H9 (cell line): ENCODE data around the gene RNF130. TPM values are rescaled to one million over a fixed set of nuclear protein-coding genes. Genes with fewer than 3 reads are reported as not detected.

Experiments
- DNase-seq: peaks from one replicate; pipeline ENCODE4 v3.0.0-alpha.2; 2017
- H2AFZ ChIP-seq: one replicate; pipeline ENCODE4 v1.6.1; 2013; ENCODE audit warnings: mild to moderate bottlenecking, low read length, control low read depth, moderate library complexity
- H2AK5ac ChIP-seq: 2 replicates; pipeline ENCODE4 v1.6.1; 2013; ENCODE audit warnings: low read length, control low read depth, mixed read lengths; ENCODE audit not compliant: insufficient read length
- H2BK120ac ChIP-seq: one replicate; pipeline ENCODE4 v1.6.1; 2013; ENCODE audit warnings: low read depth, mild to moderate bottlenecking, low read length, control low read depth, inconsistent platforms; ENCODE audit not compliant: poor library complexity, severe bottlenecking
- H2BK12ac ChIP-seq: 2 replicates; pipeline ENCODE4 v1.6.1; 2013; ENCODE audit warnings: low read length, control low read depth, mixed read lengths, low read depth; ENCODE audit not compliant: insufficient read length
- H2BK15ac ChIP-seq: 2 replicates; pipeline ENCODE4 v1.6.1; 2013; ENCODE audit warnings: low read depth, low read length, control low read depth
- H2BK20ac ChIP-seq: one replicate; pipeline ENCODE4 v1.6.1; 2013; ENCODE audit warnings: low read depth, mild to moderate bottlenecking, low read length, control low read depth, inconsistent platforms; ENCODE audit not compliant: poor library complexity, severe bottlenecking
- H2BK5ac ChIP-seq: 2 replicates; pipeline ENCODE4 v1.6.1; 2013; ENCODE audit warnings: low read length, control low read depth, mixed read lengths; ENCODE audit not compliant: insufficient read length
- H3K14ac ChIP-seq: 2 replicates; pipeline ENCODE4 v1.6.1; 2013; ENCODE audit warnings: low read length, control low read depth; ENCODE audit not compliant: insufficient read depth
- H3K18ac ChIP-seq: 2 replicates; pipeline ENCODE4 v1.6.1; 2013; ENCODE audit warnings: low read depth, mild to moderate bottlenecking, mixed read lengths, low read length, control low read depth; ENCODE audit not compliant: insufficient read length
- H3K23ac ChIP-seq: 2 replicates; pipeline ENCODE4 v1.6.1; 2013; ENCODE audit warnings: low read length, control low read depth, mixed read lengths, low read depth; ENCODE audit not compliant: insufficient read length
- H3K23me2 ChIP-seq: 2 replicates; pipeline ENCODE4 v1.6.1; 2013; ENCODE audit warnings: low read depth, mild to moderate bottlenecking, mixed read lengths, low read length, control low read depth; ENCODE audit not compliant: insufficient read length, poor library complexity, severe bottlenecking
- H3K27ac ChIP-seq: 2 replicates; pipeline ENCODE4 v1.5.1; 2013; ENCODE audit warnings: low read length, control low read depth, mixed read lengths, low read depth; ENCODE audit not compliant: insufficient read length
- H3K27me3 ChIP-seq: 2 replicates; pipeline ENCODE4 v1.6.1; 2013; ENCODE audit warnings: low read length, control low read depth, inconsistent platforms; ENCODE audit not compliant: insufficient read depth
- H3K4ac ChIP-seq: 2 replicates; pipeline ENCODE4 v1.6.1; 2013; ENCODE audit warnings: low read depth, mild to moderate bottlenecking, control low read depth, inconsistent platforms, low read length, moderate library complexity
- H3K4me1 ChIP-seq: 2 replicates; pipeline ENCODE4 v1.6.1; 2013; ENCODE audit warnings: low read length, control low read depth, inconsistent platforms; ENCODE audit not compliant: insufficient read depth
- H3K4me2 ChIP-seq: 2 replicates; pipeline ENCODE4 v1.6.1; 2013; ENCODE audit warnings: low read length, control low read depth, mixed read lengths; ENCODE audit not compliant: insufficient read length, insufficient read depth
- H3K56ac ChIP-seq: 2 replicates; pipeline ENCODE4 v1.6.1; 2013; ENCODE audit warnings: low read depth, mild to moderate bottlenecking, mixed read lengths, low read length, control low read depth; ENCODE audit not compliant: insufficient read length
- H3K79me1 ChIP-seq: 2 replicates; pipeline ENCODE4 v1.6.1; 2013; ENCODE audit warnings: low read depth, mild to moderate bottlenecking, moderate library complexity, low read length, control low read depth, inconsistent platforms; ENCODE audit not compliant: insufficient read depth, poor library complexity, severe bottlenecking
- H3K79me2 ChIP-seq: 2 replicates; pipeline ENCODE4 v1.6.1; 2013; ENCODE audit warnings: low read length, control low read depth, inconsistent platforms; ENCODE audit not compliant: insufficient read depth
- H3K9ac ChIP-seq: 2 replicates; pipeline ENCODE4 v1.6.1; 2013; ENCODE audit warnings: low read length, control low read depth, mixed read lengths; ENCODE audit not compliant: insufficient read length; ENCODE audit errors: extremely low read depth
- H3K9me3 ChIP-seq: one replicate; pipeline ENCODE4 v1.6.1; 2013; ENCODE audit warnings: low read depth, low read length, inconsistent platforms; ENCODE audit not compliant: control insufficient read depth
- H3T11ph ChIP-seq: one replicate; pipeline ENCODE4 v1.6.1; 2013; ENCODE audit warnings: mild to moderate bottlenecking, low read length, control low read depth, inconsistent platforms
- H4K20me1 ChIP-seq: one replicate; pipeline ENCODE4 v1.6.1; 2013; ENCODE audit not compliant: control insufficient read depth, insufficient read length, insufficient read depth
- H4K5ac ChIP-seq: 2 replicates; pipeline ENCODE4 v1.6.1; 2013; ENCODE audit warnings: low read depth, mild to moderate bottlenecking, mixed read lengths, low read length, control low read depth; ENCODE audit not compliant: insufficient read length
- H4K8ac ChIP-seq: replicated peaks from 2 replicates; pipeline ENCODE4 v1.6.1; 2013; ENCODE audit warnings: low read length, control low read depth, mixed read lengths, low read depth; ENCODE audit not compliant: insufficient read length
- H4K91ac ChIP-seq: 2 replicates; pipeline ENCODE4 v1.6.1; 2013; ENCODE audit warnings: low read depth, mild to moderate bottlenecking, moderate library complexity, mixed read lengths, low read length, control low read depth; ENCODE audit not compliant: insufficient read length
- H3K27ac Mint-ChIP-seq, 3 experiments: 2 replicates in 2 of 3; 3 replicates in 1 of 3; pipeline ENCODE4 v1.8.0; 2020 to 2021; ENCODE audit warnings: mixed read lengths in 3 of 3, mild to moderate bottlenecking in 1 of 3, moderate library complexity in 1 of 3
- H3K27me3 Mint-ChIP-seq: 2 replicates; pipeline ENCODE4 v1.8.0; 2021; ENCODE audit warnings: low read depth, mild to moderate bottlenecking, moderate library complexity, mixed read lengths
- H3K36me3 Mint-ChIP-seq, 3 experiments: 2 replicates in 2 of 3; 3 replicates in 1 of 3; pipeline ENCODE4 v1.8.0; 2020 to 2021; ENCODE audit warnings: low read depth in 3 of 3, mixed read lengths in 3 of 3; ENCODE audit not compliant: insufficient read depth in 1 of 3
- H3K4me1 Mint-ChIP-seq, 2 experiments: 2 replicates each; pipeline ENCODE4 v1.8.0; 2020; ENCODE audit warnings: mixed read lengths in 2 of 2
- H3K4me3 Mint-ChIP-seq, 2 experiments: 2 replicates in 1 of 2; 3 replicates in 1 of 2; pipeline ENCODE4 v1.8.0; 2020 to 2021; ENCODE audit warnings: mild to moderate bottlenecking in 2 of 2, mixed read lengths in 2 of 2, moderate library complexity in 1 of 2
- H3K9me3 Mint-ChIP-seq, 2 experiments: 2 replicates in 1 of 2; 3 replicates in 1 of 2; pipeline ENCODE4 v1.8.0; 2020; ENCODE audit warnings: mild to moderate bottlenecking in 2 of 2, mixed read lengths in 2 of 2, moderate library complexity in 1 of 2
- WGBS: extraction: QIAGEN DNeasy Blood & Tissue Kit; methylation state at CpG from one replicate; pipeline ENCODE4 v1.1.7; 2013; ENCODE audit warnings: missing lambda C conversion rate, low lambda C conversion rate, mixed read lengths; ENCODE audit not compliant: insufficient read length; ENCODE audit errors: extremely low coverage; 5-methylcytosine and 5-hydroxymethylcytosine counted together
- total RNA-seq: library from RNA; stranded (reverse); gene quantifications from 2 replicates; pipeline ENCODE4 v1.2.1, GENCODE V29; 2021
- TF ChIP-seq, protein P1 (sequence below): fragments of 200-600 bp; sonication (generic); conservative IDR thresholded peaks from 3 replicates; pipeline ENCODE4 v1.8.0; 2021; ENCODE audit warnings: antibody characterized with exemption, mild to moderate bottlenecking

The RNF130 gene
- total RNA-seq, 1 experiment from 2014 or later, result 80.0 TPM

GRCh38 chr5:180093651-180094382 is 22.3 kb upstream of the RNF130 start:
- Mint-ChIP-seq H3K27me3 (peaks cover 4% of the 10 kb centered on the region), H3K9me3 (peaks cover 0 to 3% of the 10 kb centered on the region in 2 experiments; a peak in 3 of 5 replicates), H3K27ac (no peak overlapping the region; a peak in 1 of 7 replicates), H3K36me3 (peaks cover 0 to 11% (median 0%) of the 10 kb centered on the region in 3 experiments; a peak in 3 of 7 replicates), H3K4me1 (peaks cover 11 to 19% of the 10 kb centered on the region in 2 experiments), H3K4me3 (no peak overlapping the region)
- Histone ChIP-seq H2BK120ac (no peak overlapping the region), H3K79me1 (no peaks in the 10 kb centered on the region), H3K9me3 (no peaks in the 10 kb centered on the region), H3K27me3 (no peaks in the 10 kb centered on the region), H3K9ac (no peak overlapping the region), H3K4me1 (no peaks in the 10 kb centered on the region), H2BK5ac (no peak overlapping the region), H3K4me2 (no peak overlapping the region), H2BK12ac (no peak overlapping the region), H3T11ph (no peak overlapping the region), H3K27ac (no peak overlapping the region), H2AK5ac (no peak overlapping the region), H3K79me2 (no peaks in the 10 kb centered on the region), H4K8ac (no peak overlapping the region), H2BK20ac (no peak overlapping the region), H4K5ac (no peak overlapping the region), H2BK15ac (no peak overlapping the region), H3K18ac (no peak overlapping the region), H2AFZ (no peak overlapping the region), H3K4ac (no peak overlapping the region), H4K20me1 (no peaks in the 10 kb centered on the region), H4K91ac (no peak overlapping the region), H3K14ac (no peak overlapping the region), H3K56ac (no peak overlapping the region), H3K23me2 (peaks cover 7% of the 10 kb centered on the region), H3K23ac (no peak overlapping the region)
- WGBS, result no CpG with 5 or more reads among the region's 9 CpGs
- no peak for DNase-seq
- TF ChIP-seq, protein P1, sequence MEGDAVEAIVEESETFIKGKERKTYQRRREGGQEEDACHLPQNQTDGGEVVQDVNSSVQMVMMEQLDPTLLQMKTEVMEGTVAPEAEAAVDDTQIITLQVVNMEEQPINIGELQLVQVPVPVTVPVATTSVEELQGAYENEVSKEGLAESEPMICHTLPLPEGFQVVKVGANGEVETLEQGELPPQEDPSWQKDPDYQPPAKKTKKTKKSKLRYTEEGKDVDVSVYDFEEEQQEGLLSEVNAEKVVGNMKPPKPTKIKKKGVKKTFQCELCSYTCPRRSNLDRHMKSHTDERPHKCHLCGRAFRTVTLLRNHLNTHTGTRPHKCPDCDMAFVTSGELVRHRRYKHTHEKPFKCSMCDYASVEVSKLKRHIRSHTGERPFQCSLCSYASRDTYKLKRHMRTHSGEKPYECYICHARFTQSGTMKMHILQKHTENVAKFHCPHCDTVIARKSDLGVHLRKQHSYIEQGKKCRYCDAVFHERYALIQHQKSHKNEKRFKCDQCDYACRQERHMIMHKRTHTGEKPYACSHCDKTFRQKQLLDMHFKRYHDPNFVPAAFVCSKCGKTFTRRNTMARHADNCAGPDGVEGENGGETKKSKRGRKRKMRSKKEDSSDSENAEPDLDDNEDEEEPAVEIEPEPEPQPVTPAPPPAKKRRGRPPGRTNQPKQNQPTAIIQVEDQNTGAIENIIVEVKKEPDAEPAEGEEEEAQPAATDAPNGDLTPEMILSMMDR, result no peak
